ENCODE results near the gene MUC6. TPM values are rescaled to one million over a fixed set of nuclear protein-coding genes. Genes with fewer than 3 reads are reported as not detected.

MUC6 gene
- not detected in 2 replicates for total RNA-seq

- Mint-ChIP-seq H3K27me3 (ENCODE audit: insufficient read depth) (no peaks in the 10 kb centered on the region), H3K4me1 (ENCODE audit: low read depth) (no peaks in the 10 kb centered on the region), H3K4me3 (no peak within 1 kb of the TSS), H3K9me3 (no peaks in the 10 kb centered on the region), H3K36me3 (ENCODE audit: low read depth) (no peaks in the 10 kb centered on the region), H3K27ac (no peak within 1 kb of the TSS)
- no peak for DNase-seq (ENCODE audit: low spot score)
- intact Hi-C loops (cut with micrococcal nuclease), result no loop called here
These were observed at the start of gene MUC6 for GRCh38 chr11:1036303-1036923. MUC6 (minus strand) TSS chr11:1036718; CDS start chr11:1036655, 63 bp downstream.

- intact Hi-C loops (cut with micrococcal nuclease), result no loop called here
- H3K27me3 Mint-ChIP-seq (ENCODE audit: insufficient read depth), result no peaks in the 10 kb centered on the region
- no peak overlapping the region for H3K4me3 Mint-ChIP-seq
- DNase-seq (ENCODE audit: low spot score), result no peak
- H3K9me3 Mint-ChIP-seq, result peaks cover under 1% of the 10 kb centered on the region
- H3K27ac Mint-ChIP-seq, result no peak overlapping the region
- no peaks in the 10 kb centered on the region for H3K4me1 Mint-ChIP-seq (ENCODE audit: low read depth)
- H3K36me3 Mint-ChIP-seq (ENCODE audit: low read depth), result no peaks in the 10 kb centered on the region
These were observed 49.1 kb upstream of the MUC6 start for GRCh38 chr11:1085440-1086170.

- intact Hi-C loops (cut with micrococcal nuclease), result no loop called here
- H3K4me1 Mint-ChIP-seq (ENCODE audit: low read depth), result no peaks in the 10 kb centered on the region
- no peak overlapping the region for H3K27ac Mint-ChIP-seq
- H3K27me3 Mint-ChIP-seq (ENCODE audit: insufficient read depth), result no peaks in the 10 kb centered on the region
- H3K4me3 Mint-ChIP-seq, result no peak overlapping the region
- H3K36me3 Mint-ChIP-seq (ENCODE audit: low read depth), result no peaks in the 10 kb centered on the region
- DNase-seq (ENCODE audit: low spot score), result no peak
- H3K9me3 Mint-ChIP-seq, result no peaks in the 10 kb centered on the region
These were observed 48.3 kb upstream of the MUC6 start for GRCh38 chr11:1084561-1085439.

- Mint-ChIP-seq H3K4me1 (ENCODE audit: low read depth) (no peaks in the 10 kb centered on the region), H3K4me3 (no peak overlapping the region), H3K9me3 (no peaks in the 10 kb centered on the region), H3K36me3 (ENCODE audit: low read depth) (no peaks in the 10 kb centered on the region), H3K27ac (no peak overlapping the region), H3K27me3 (ENCODE audit: insufficient read depth) (no peaks in the 10 kb centered on the region)
- intact Hi-C loops (cut with micrococcal nuclease), result no loop called here
- no peak for DNase-seq (ENCODE audit: low spot score)
These were observed 47.4 kb upstream of the MUC6 start for GRCh38 chr11:1083621-1084551.

- Mint-ChIP-seq H3K4me3 (no peak overlapping the region), H3K27ac (no peak overlapping the region), H3K27me3 (ENCODE audit: insufficient read depth) (no peaks in the 10 kb centered on the region), H3K4me1 (ENCODE audit: low read depth) (no peaks in the 10 kb centered on the region), H3K9me3 (no peaks in the 10 kb centered on the region), H3K36me3 (ENCODE audit: low read depth) (no peaks in the 10 kb centered on the region)
- no peak for DNase-seq (ENCODE audit: low spot score)
- intact Hi-C loops (cut with micrococcal nuclease), result no loop called here
These were observed 46.5 kb upstream of the MUC6 start for GRCh38 chr11:1082728-1083620.

- Mint-ChIP-seq H3K27ac (no peak overlapping the region), H3K36me3 (ENCODE audit: low read depth) (no peaks in the 10 kb centered on the region), H3K27me3 (ENCODE audit: insufficient read depth) (no peaks in the 10 kb centered on the region), H3K4me3 (no peak overlapping the region), H3K4me1 (ENCODE audit: low read depth) (no peaks in the 10 kb centered on the region), H3K9me3 (no peaks in the 10 kb centered on the region)
- intact Hi-C loops (cut with micrococcal nuclease), result no loop called here
- DNase-seq (ENCODE audit: low spot score), result no peak
These were observed 45.8 kb upstream of the MUC6 start for GRCh38 chr11:1082346-1082727.

GRCh38 chr11:1081601-1082311 is 45.2 kb upstream of the MUC6 start:
- Mint-ChIP-seq H3K4me3 (no peak overlapping the region), H3K4me1 (ENCODE audit: low read depth) (no peaks in the 10 kb centered on the region), H3K27ac (no peak overlapping the region), H3K9me3 (no peaks in the 10 kb centered on the region), H3K27me3 (ENCODE audit: insufficient read depth) (no peaks in the 10 kb centered on the region), H3K36me3 (ENCODE audit: low read depth) (no peaks in the 10 kb centered on the region)
- intact Hi-C loops (cut with micrococcal nuclease), result no loop called here
- DNase-seq (ENCODE audit: low spot score), result no peak

- intact Hi-C loops (cut with micrococcal nuclease), result no loop called here
- Mint-ChIP-seq H3K36me3 (ENCODE audit: low read depth) (no peaks in the 10 kb centered on the region), H3K27me3 (ENCODE audit: insufficient read depth) (no peaks in the 10 kb centered on the region), H3K27ac (no peak overlapping the region), H3K4me3 (no peak overlapping the region), H3K9me3 (no peaks in the 10 kb centered on the region), H3K4me1 (ENCODE audit: low read depth) (no peaks in the 10 kb centered on the region)
- no peak for DNase-seq (ENCODE audit: low spot score)
These were observed 41.7 kb upstream of the MUC6 start for GRCh38 chr11:1078191-1078601.

GRCh38 chr11:1077417-1078119 is 41.0 kb upstream of the MUC6 start:
- Mint-ChIP-seq H3K27ac (no peak overlapping the region), H3K36me3 (ENCODE audit: low read depth) (no peaks in the 10 kb centered on the region), H3K4me1 (ENCODE audit: low read depth) (no peaks in the 10 kb centered on the region), H3K9me3 (no peaks in the 10 kb centered on the region), H3K4me3 (no peak overlapping the region), H3K27me3 (ENCODE audit: insufficient read depth) (no peaks in the 10 kb centered on the region)
- no peak for DNase-seq (ENCODE audit: low spot score)
- intact Hi-C loops (cut with micrococcal nuclease), result no loop called here

- intact Hi-C loops (cut with micrococcal nuclease), result no loop called here
- no peaks in the 10 kb centered on the region for H3K9me3 Mint-ChIP-seq
- no peaks in the 10 kb centered on the region for H3K4me1 Mint-ChIP-seq (ENCODE audit: low read depth)
- H3K27me3 Mint-ChIP-seq (ENCODE audit: insufficient read depth), result no peaks in the 10 kb centered on the region
- no peak overlapping the region for H3K27ac Mint-ChIP-seq
- no peak overlapping the region for H3K4me3 Mint-ChIP-seq
- H3K36me3 Mint-ChIP-seq (ENCODE audit: low read depth), result no peaks in the 10 kb centered on the region
- no peak for DNase-seq (ENCODE audit: low spot score)
These were observed 40.5 kb upstream of the MUC6 start for GRCh38 chr11:1077033-1077416.
